Vagina (tissue), 2 donors: ENCODE data around the gene GBGT1.

ENCODE experiments used
- CTCF ChIP-seq, 3 experiments: fragments of 450-650 bp in 2 of 3; fragments of 200-600 bp in 1 of 3; sonication (generic) in 1 of 3; IDR thresholded peaks; one replicate each; pipeline ENCODE4 v1.5.1; 2017 to 2019; ENCODE audit warnings: antibody characterized with exemption in 3 of 3, mild to moderate bottlenecking in 2 of 3, moderate library complexity in 2 of 3
- POLR2A ChIP-seq, 2 donors: fragments of 450-650 bp; IDR thresholded peaks; one replicate each; pipeline ENCODE4 v1.6.1; 2017; ENCODE audit warnings: antibody characterized with exemption in 2 of 2, mild to moderate bottlenecking in 2 of 2, moderate library complexity in 2 of 2
- POLR2AphosphoS5 ChIP-seq, 2 donors: sonication (generic); formaldehyde crosslinking; IDR thresholded peaks; one replicate each; pipeline ENCODE4 v1.9.0; 2017; ENCODE audit warnings: antibody characterized with exemption in 2 of 2, mild to moderate bottlenecking in 2 of 2, low read depth in 1 of 2; ENCODE audit not compliant: insufficient read depth in 1 of 2

- TF ChIP-seq POLR2A (IDR thresholded peaks at IDR 0.05) (no peak), POLR2AphosphoS5 (IDR thresholded peaks at IDR 0.05; ENCODE audit: insufficient read depth in 1 of 2, low read depth in 1 of 2) (no peak), CTCF (IDR thresholded peaks at IDR 0.05) (no peak)
Measured at GRCh38 chr9:133201424-133202144, 37.9 kb upstream of the GBGT1 start.
